HG03175 (cell line): ENCODE measurements around the gene CALCOCO2.
"Not testable (repeated sequence)": the region's sequence is repeated elsewhere in the genome, so short reads cannot be mapped to it uniquely, and the experiment has no call there.

ENCODE experiments used
- ATAC-seq: cut with Tn5 transposase; IDR thresholded peaks from one replicate; pipeline ENCODE4 v1.9.1; 2021; ENCODE audit warnings: mild to moderate bottlenecking, moderate library complexity; ENCODE audit not compliant: unreplicated experiment

The CALCOCO2 gene

GRCh38 chr17:48820936-48821335 is 9.9 kb upstream of the CALCOCO2 start:
- ATAC-seq: not testable (repeated sequence)

DNA sequence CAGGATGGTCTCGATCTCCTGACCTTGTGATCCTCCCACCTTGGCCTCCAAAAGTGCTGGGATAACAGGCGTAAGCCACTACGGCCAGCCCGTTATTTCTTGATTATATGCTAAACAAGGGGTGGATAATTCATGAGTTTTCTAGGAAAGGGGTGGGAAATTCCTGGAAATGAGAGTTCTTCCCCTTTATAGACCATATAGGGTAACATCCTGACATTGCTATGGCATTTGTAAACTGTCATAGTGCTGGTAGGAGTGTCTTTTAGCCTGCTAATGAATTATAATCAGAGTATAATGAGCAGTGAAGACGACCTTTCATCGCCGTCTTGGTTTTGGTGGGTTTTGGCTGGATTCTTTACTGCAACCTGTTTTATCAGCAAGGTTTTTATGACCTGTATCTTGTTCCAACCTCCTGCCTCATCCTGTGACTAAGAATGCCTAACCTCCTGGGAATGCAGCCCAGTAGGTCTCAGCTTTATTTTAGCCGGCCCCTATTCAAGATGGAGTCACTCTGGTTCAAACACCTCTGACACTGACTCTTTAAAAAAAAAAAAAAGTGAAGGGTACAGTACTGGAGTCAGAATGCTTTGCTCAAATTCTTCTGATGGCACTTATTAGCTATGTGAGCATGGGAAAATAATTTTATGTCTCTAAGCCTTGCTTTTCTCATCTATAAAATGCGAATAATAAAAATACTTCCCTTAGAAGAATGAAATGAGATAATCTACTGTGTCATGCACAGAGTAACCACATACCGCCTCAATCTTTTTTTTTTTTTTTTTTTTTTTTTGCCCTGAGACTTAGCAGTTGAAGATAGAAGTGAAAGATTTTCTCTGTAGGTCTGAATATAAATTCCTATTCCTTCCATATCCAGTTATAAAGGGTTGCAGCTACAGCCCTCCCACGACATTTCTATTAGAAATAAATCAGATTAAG is 5.1 kb upstream of the CALCOCO2 start:
- ATAC-seq: no peak

- ATAC-seq: no peak
These were observed 681 bp downstream of the CALCOCO2 start for GRCh38 chr17:48831549-48831883.

GRCh38 chr17:48834973-48835372 is 4.1 kb downstream of the CALCOCO2 start:
- ATAC-seq: no peak

- no peak for ATAC-seq
These were observed 5.1 kb downstream of the CALCOCO2 start for GRCh38 chr17:48835971-48836370.

DNA sequence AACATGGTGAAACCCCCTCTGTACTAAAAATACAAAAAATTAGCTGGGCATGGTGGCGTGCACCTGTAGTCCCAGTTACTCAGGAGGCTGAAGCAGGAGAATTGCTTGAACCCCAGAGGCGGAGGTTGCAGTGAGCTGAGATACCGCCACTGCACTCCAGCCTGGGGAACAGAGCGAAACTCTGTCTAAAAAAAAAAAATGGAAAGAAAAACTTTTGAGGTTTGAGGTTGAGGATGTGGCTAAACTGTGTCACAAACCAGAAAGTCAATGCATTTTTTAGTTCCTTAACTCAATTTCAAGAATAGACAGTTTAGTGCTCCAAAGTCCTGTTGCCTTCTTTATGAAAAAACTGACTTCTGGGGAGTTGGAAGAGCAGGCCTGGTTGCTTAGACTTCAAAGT is 6.6 kb downstream of the CALCOCO2 start:
- not testable (repeated sequence) for ATAC-seq

DNA sequence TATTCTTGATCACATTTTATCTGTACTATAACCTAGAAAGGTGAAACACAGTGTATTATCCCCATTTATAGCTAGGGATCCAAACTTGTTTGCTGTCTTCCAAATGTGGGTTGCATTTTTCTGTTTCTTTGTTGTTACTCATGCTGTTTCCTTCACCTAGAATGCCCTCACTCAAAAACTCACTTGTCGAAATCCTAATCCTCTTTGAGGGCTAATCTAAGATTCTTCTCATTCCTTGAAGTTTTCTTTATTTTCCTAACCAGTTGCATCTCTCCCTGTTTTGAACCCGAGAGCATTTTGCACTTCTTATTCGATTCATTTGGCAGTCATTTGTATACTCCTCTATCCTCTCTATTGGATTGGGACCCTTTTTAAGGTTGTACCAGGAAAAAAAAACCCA is 9.6 kb downstream of the CALCOCO2 start:
- no peak for ATAC-seq

- ATAC-seq: peak; percentile 89
These were observed 10.6 kb downstream of the CALCOCO2 start for GRCh38 chr17:48841395-48841831.

DNA sequence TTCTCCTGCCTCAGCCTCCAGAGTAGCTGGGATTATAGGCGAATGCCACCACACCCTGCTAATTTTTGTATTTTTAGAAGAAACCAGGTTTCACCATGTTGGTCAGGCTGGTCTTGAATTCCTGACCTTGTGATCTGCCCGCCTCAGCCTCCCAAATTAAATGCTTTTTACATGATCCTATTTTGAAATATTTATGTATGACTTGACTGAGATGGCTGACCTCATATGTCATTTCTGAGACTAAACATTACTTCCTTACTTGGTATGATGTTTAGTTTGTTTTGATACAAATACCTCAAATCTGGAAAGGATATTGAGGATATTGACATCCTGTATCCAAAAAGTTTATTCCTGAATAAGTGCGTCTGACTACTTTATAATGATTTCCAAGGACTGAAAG is 11.9 kb downstream of the CALCOCO2 start:
- no peak for ATAC-seq

DNA sequence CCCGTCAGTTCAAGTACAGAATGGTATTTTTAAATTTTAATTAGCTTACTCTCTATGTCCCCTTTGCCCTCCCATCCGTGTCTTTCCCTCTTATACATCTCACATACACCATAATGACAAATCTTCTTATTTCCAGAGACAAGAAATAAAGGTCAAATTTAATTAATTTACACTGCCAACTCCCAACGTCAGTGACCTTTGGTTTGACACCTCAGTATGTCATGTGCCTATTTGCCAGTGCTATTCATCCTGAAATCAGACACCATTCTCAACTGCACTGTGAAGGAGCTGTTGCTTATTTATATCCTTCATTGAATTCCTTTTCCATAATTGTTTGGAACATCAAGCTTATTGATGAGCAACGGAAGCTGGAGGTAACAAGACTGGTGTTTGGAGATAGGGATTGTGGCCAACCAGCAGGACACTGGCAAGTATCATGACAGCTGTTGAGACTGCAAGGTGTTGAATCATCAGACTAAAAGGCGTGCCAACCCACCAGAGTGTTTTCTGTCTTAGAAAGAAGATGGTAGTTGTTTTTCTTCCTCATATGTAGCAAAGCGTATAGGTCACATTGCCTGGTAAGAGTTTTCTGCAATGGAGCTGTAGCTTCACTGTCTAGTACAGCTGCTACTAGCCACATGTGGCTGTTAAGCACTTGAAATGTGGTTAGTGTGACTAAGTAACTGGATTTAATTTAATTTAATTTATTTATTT is 12.5 kb downstream of the CALCOCO2 start:
- ATAC-seq: no peak

DNA sequence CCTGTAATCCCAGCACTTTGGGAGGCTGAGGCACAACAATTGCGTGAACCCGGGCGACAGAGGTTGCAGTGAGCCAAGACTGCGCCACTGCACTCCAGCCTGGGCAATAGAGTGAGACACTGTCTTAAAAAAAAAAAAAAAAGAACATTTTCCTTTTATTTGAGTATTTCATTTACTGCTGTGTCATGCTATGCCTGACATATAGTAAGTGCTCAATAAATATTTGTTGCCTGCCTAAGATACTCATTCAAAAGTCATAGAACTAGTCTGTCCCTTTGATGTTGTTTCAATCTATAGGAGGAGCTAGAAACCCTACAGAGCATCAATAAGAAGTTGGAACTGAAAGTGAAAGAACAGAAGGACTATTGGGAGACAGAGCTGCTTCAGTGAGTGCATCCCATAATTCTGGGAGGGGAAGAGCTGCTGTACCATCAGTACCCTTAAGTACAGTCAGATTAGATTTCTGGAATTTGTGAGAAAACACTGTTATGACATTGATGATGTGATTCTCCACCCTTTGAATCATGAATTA is 20.0 kb downstream of the CALCOCO2 start:
- ATAC-seq: no peak

- no peak for ATAC-seq
These were observed 24.1 kb downstream of the CALCOCO2 start for GRCh38 chr17:48854774-48855476.

- no peak for ATAC-seq
These were observed 25.4 kb downstream of the CALCOCO2 start for GRCh38 chr17:48856122-48856821.

DNA sequence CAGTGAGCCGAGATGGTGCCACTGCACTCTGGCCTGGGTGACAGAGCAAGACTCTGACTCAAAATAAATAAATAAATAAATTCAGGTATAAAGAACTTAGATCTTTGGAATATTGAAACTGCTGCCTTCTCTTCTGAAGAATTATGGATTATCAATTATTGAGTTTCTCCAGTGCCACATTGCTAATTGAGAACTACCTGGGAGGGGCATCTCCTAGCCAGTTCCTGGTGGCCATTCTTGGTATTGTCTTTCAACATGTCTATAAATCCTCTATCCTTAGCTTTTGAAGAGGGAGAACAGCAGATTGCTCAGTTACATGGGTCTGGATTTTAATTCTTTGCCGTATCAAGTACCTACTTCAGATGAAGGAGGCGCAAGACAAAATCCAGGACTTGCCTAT is 29.2 kb downstream of the CALCOCO2 start:
- no peak for ATAC-seq

- no peak for ATAC-seq
These were observed 29.6 kb downstream of the CALCOCO2 start for GRCh38 chr17:48860456-48860855.

- ATAC-seq: no peak
These were observed 38.2 kb downstream of the CALCOCO2 start for GRCh38 chr17:48868916-48869500.

GRCh38 chr17:48869821-48870318 is 39.0 kb downstream of the CALCOCO2 start:
- no peak for ATAC-seq

DNA sequence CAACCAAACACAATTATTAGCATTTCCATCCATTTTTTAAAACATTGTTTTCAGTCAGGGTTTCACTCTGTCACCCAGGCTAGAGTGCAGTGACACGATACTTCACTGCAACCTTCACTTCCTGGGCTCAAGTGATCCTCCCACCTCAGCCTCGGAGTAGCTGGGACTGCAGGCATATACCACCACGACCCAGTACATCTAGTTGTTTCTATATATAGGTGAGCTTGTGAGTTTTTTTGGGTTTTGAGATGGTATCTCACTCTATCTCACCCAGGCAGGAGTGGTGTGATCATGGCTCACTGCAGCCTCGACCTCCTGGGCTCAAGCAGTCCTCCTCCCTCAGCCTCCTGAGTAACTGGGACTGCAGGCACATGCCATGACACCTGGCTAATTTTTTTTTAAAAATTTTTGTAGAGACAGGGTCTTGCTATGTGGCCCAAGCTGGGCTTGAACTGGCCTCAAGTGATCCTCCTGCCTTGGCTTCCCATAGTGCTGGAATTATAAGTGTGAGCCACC is 40.3 kb downstream of the CALCOCO2 start:
- no peak for ATAC-seq

DNA sequence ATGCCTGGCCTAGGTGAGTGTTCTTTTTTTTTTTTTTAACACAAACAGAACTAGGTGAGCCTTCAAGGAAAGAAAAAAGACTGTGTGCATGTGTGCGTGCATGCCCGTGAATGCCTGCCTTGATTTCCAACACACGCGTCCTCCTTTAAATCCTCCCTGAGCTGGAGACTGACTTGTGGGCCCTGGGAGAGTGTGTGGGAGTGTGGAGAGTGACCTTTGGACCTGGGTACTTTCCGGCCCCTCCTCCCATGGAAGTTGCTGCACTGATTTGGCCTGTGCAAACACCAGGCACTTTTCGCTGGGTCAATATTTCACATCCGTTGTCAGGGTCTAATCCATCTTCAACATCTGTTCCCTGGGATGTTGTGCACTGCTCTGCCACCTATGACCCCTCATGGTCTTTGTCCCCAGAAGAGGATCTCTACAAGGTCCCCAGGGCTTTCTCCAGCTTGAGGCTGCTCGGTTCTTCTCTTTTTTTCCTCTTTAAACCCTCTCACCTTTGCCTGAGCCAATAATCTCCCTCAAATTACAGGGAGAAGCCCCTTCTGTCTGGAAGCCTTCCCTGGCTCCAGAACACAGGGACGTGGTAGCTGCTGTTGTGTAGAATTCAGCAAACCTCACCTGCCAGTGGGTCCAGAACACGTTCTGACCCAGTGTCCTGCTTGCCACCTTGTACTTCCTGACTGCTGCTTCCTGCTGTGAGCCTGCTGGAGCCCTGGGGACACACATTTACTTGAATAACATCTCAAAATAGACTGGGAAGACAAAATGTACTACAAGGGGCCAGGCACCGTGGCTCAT is 40.9 kb downstream of the CALCOCO2 start:
- ATAC-seq: no peak
